A204.1 (cell line): ENCODE data around the gene PAEP.

ENCODE experiments used
- FAIRE-seq: peaks from 2 replicates; lab custom pipeline; 2012; peaks lifted over from hg19 to GRCh38; lab: Jason Lieb, UNC

The PAEP gene

GRCh38 chr9:135579889-135580660 is 18.5 kb downstream of the PAEP start:
- no peak for FAIRE-seq

GRCh38 chr9:135580664-135581380 is 19.3 kb downstream of the PAEP start:
- no peak for FAIRE-seq

- FAIRE-seq, result no peak
These were observed 20.3 kb downstream of the PAEP start for GRCh38 chr9:135581636-135582426.

- FAIRE-seq, result no peak
These were observed 21.0 kb downstream of the PAEP start for GRCh38 chr9:135582541-135582940.

GRCh38 chr9:135582966-135583687 is 21.6 kb downstream of the PAEP start:
- no peak for FAIRE-seq

- no peak for FAIRE-seq
These were observed 22.1 kb downstream of the PAEP start for GRCh38 chr9:135583688-135584011.

- no peak for FAIRE-seq
These were observed 22.8 kb downstream of the PAEP start for GRCh38 chr9:135584371-135584770.

GRCh38 chr9:135584934-135585333 is 23.4 kb downstream of the PAEP start:
- FAIRE-seq, result no peak

- FAIRE-seq, result no peak
These were observed 25.1 kb downstream of the PAEP start for GRCh38 chr9:135586601-135587109.

GRCh38 chr9:135587658-135588057 is 26.1 kb downstream of the PAEP start:
- FAIRE-seq, result no peak

GRCh38 chr9:135588371-135588770 is 26.8 kb downstream of the PAEP start:
- FAIRE-seq, result no peak

GRCh38 chr9:135588886-135589595 is 27.5 kb downstream of the PAEP start:
- FAIRE-seq, result no peak

- no peak for FAIRE-seq
These were observed 28.3 kb downstream of the PAEP start for GRCh38 chr9:135589596-135590485.

GRCh38 chr9:135590486-135591079 is 29.0 kb downstream of the PAEP start:
- FAIRE-seq, result no peak

- FAIRE-seq, result no peak
These were observed 30.2 kb downstream of the PAEP start for GRCh38 chr9:135591506-135592330.

GRCh38 chr9:135592331-135592590 is 30.7 kb downstream of the PAEP start:
- no peak for FAIRE-seq

GRCh38 chr9:135592625-135593024 is 31.1 kb downstream of the PAEP start:
- FAIRE-seq, result no peak

GRCh38 chr9:135596211-135596610 is 34.7 kb downstream of the PAEP start:
- FAIRE-seq, result no peak

- no peak for FAIRE-seq
These were observed 38.8 kb downstream of the PAEP start for GRCh38 chr9:135600296-135600817.
